HG02885 (cell line): ENCODE measurements around the gene EGFR.

Experiments
- ATAC-seq: cut with Tn5 transposase; IDR thresholded peaks from one replicate; pipeline ENCODE4 v1.9.1; 2021; ENCODE audit warnings: mild to moderate bottlenecking; ENCODE audit not compliant: unreplicated experiment, poor library complexity

The EGFR gene

DNA sequence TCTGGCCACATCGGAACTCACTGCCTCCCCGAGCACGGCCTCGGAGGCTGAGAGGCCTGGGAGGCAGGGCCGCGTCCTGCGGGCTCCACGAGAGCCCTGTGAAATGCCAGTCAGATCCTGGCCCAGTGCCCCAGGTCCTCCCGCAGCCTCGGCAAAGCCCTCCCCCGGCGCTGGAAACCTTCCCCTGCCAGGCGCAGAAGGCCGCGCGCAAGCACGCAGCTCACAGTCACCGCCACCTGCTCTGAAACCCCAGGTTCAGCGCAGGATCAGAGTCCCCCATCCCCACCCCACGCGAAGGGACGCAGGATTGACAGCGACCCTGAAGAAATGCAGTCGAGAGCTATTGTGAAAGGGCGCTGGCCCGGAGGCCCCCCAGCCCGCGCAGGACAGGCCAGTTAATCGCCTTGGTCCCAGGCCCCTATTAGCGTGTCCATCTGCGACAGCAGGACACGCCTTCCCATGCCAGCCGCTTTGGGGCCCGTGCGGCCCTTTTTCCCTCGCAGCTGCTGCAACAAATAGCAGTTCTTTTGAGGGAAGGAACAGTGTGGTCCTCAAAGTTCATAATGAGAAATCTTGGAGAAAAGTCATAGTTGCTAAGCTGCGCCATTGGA is 13.5 kb upstream of the EGFR start:
- no peak for ATAC-seq

DNA sequence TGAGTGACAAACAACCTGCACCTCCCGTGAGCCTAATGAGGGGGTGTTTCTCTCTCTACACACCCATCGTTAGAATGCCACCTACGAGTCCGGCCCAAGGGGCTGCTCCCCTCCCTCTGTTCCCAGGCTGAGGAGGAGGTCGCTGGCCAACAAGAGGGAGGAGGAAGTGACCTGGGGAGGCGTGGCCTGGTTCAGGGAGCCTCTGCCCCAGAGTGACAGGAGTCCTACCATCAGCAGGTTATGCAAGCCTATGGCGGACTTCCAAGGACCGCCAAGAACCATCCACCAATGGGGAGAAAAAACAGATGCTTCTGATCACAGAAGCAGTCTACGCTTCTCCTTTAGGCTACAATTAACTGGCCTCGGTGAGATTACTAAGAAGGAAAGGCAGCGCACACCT is 12.3 kb upstream of the EGFR start:
- ATAC-seq: no peak

DNA sequence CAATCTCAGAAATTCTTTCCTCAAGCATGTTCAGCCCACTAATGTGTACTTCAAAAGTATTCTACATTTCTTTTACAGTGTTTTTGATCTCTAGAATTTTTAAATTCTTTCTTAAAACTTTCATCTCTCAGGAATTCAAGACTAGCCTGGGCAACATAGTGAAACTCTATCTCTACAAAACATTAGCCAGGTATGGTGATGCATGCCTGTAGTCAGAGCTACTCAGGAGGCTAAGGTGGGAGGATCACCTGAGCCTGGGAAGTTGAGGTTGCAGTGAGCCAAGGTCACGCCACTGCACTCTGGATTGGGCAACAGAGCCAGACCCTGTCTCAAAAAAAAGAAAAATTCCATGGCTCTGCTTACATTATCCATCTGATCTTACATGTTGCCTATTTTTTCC is 5.0 kb upstream of the EGFR start:
- no peak for ATAC-seq

DNA sequence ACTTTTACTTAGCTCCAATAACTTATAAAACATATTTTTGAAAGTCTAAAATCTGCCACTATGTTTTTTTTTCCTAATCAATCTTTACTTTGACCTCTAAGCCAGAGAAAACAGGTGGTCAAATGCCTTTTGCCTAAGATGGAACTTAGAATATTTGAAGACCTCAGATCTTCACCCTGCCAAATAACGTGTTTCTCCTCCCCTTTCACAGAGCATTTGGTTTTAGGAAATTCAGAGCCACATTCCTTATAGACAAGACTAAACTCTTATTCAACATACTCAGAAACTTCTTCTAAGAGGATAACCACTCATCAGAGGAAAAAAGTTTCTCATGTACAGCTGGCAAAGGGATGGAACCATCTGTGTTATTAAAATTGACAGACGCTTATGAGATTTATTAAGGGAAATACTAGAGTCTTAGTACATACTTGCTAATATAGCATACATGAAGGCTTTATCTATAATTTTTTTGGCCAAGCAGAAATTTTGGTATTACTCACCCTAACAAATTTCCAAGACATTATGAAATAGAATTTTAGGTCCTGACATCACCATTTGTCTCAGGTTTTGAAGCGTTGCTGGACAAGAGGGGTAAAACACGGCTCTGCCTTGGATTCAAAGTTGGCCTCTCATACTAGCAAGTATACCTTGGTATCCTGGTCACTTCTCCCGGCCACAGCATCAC is 2.6 kb upstream of the EGFR start:
- ATAC-seq: no peak

DNA sequence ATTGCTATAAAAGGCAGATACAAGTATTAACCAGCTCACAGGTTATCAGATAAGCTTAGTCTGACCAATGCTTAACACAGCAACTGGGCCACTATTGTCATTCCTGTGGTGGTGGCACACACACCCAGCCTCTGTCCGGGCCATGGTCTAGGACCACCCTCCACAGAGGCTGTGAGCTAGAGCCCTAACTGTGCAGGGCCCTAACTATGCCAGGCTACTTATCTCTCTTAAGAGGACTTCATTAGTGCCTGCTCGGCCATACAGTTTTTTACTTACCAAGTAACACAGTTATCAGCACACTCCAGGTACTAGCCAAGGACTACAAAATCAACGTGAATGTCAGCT is 2.1 kb upstream of the EGFR start:
- no peak for ATAC-seq

DNA sequence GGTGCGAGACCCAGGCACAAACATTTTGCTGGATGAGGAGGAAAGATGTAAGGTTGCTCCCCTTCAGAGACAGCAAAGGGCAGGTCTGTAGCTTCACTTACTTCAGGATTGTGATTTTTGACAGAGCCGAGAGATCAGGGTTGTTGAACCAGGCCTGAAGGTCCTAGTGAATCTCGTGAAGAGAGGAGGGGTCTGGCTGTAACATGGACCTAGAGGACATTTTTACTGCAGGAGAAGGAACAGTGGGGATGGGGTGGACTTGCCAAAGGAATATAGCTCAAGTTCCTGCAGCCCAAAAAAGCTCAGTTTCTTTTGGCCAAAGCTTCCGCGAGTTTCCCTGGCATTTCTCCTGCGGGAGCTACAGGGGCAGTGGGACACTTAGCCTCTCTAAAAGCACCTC is 976 bp upstream of the EGFR start:
- ATAC-seq: no peak

DNA sequence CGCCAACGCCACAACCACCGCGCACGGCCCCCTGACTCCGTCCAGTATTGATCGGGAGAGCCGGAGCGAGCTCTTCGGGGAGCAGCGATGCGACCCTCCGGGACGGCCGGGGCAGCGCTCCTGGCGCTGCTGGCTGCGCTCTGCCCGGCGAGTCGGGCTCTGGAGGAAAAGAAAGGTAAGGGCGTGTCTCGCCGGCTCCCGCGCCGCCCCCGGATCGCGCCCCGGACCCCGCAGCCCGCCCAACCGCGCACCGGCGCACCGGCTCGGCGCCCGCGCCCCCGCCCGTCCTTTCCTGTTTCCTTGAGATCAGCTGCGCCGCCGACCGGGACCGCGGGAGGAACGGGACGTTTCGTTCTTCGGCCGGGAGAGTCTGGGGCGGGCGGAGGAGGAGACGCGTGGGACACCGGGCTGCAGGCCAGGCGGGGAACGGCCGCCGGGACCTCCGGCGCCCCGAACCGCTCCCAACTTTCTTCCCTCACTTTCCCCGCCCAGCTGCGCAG is 424 bp downstream of the EGFR start:
- ATAC-seq: no peak

DNA sequence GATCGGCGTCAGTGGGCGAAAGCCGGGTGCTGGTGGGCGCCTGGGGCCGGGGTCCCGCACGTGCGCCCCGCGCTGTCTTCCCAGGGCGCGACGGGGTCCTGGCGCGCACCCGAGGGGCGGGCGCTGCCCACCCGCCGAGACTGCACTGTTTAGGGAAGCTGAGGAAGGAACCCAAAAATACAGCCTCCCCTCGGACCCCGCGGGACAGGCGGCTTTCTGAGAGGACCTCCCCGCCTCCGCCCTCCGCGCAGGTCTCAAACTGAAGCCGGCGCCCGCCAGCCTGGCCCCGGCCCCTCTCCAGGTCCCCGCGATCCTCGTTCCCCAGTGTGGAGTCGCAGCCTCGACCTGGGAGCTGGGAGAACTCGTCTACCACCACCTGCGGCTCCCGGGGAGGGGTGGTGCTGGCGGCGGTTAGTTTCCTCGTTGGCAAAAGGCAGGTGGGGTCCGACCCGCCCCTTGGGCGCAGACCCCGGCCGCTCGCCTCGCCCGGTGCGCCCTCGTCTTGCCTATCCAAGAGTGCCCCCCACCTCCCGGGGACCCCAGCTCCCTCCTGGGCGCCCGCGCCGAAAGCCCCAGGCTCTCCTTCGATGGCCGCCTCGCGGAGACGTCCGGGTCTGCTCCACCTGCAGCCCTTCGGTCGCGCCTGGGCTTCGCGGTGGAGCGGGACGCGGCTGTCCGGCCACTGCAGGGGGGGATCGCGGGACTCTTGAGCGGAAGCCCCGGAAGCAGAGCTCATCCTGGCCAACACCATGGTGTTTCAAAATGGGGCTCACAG is 1.1 kb downstream of the EGFR start:
- ATAC-seq: no peak

DNA sequence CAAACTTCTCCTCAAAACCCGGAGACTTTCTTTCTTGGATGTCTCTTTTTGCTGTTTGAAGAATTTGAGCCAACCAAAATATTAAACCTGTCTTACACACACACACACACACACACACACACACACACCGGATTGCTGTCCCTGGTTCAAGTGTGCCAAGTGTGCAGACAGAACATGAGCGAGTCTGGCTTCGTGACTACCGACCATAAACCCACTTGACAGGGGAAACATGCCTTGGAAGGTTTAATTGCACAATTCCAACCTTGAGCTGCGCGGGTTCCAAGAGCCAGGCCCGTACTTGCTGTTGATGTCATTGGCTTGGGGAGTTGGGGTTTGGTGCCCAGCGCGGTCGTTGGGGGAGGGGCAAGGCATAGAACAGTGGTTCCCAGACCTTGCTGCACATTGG is 1.7 kb downstream of the EGFR start:
- ATAC-seq: no peak

DNA sequence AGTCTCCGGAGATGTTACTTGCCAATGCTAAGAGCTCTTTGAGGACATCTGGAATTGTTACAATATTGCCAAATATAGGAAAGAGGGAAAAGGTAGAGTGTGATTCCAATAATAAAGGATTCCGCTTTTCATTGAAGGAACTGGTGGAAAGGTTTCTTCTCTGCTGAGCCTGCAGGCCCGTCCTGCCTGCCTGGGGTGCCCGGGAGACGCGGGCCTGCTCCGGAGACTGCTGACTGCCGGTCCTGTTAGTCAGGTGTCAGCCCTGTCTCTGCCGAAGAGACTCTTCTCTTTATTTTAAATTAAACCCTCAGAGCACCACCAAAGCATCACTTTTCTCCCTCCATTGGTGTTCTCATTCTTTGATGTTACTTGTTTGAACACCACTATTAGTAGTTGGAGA is 2.2 kb downstream of the EGFR start:
- no peak for ATAC-seq

DNA sequence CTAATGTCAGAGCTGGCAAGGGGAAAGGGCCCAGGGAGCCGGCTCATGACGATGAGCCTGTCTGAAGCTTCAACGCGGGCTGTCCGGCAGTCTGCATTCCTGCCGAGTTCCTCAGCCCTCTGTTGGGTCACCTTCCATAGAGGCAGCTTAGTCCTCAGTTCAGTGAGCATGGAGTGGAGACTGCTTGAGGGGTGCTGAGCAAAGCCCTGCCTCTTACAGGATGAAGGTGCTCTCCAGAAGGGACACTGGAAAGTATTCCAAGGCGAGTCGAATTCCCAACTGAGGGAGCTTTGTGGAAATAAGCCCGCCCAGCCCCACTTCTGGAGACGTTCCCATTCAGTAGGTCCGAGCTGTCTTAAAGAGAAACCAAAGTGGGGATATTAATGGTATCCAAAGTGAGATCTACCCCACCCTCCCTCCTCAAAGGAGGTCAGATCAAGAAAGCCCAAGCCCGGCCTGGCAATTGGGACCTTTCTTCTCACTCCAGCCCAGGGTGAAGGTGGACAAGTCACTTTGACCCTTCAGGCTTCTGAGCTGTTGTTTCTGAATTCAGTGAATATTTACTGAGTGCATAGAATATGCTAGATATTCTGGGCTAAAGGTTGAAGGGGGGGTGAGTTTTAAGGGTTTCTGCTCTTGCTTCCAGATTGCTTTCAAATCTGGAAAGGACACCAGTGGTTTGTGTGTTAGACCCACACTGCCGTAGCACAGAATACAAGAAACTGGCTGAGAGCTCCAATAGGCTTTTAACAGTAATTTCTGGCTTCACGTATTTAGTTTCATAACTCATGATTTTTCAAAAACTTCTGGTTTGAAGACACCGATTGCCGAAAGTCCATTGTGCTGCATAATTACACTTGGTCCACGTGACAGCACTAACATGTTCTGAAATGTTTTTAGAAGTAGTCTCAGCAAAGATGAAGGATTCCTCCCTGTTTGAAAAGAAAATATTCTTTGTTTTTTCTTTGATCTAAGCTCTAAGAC is 3.5 kb downstream of the EGFR start:
- no peak for ATAC-seq

DNA sequence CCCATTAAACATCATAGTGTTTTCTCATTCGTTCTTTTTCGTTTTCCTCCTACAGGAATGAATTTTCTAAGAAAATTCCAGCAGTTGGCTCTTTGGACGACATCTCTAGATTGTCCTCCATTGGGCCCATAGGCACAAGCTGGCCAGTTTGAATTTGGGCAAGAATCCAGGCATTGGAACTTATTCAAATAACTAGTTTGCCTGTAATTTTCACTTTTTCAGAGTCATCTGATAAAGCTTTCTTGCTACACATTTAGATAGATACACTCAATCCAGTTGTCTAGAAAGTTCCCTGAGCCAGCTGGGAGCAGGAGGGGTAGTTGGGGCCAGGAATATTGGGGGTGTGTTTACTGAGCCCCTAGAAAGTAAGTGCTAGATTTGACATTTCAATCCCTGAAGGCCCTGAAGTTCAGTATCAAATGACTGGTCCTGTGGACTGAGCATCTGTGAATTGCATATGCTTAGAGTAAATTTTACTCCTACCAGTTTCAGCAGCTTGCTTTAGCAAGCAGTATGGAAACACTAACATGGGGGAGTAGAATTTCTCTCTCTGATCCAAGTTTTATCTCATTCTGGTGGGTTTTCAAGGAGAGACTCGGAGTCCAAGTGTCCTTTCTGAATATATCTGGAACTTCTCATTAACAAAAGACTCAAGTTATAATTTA is 5.2 kb downstream of the EGFR start:
- ATAC-seq: no peak

DNA sequence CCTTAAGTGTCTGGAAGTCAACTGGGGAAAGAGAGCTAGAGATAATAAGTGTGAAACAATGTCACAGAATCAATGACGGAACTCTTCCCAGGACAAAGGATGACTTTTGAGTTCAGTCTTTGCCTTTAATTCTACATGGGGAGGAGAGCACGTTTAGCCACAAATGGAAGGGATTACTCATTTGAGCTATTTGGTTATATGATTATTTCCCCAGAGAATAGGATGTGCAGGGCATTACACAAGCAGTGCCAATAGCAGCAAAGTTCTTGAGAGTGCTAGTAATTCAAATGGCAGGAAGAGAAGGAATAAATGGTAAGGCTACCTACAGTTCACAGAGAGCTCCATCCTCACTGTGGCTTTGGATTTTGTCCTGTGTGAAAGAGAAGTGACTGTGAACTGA is 6.0 kb downstream of the EGFR start:
- no peak for ATAC-seq

DNA sequence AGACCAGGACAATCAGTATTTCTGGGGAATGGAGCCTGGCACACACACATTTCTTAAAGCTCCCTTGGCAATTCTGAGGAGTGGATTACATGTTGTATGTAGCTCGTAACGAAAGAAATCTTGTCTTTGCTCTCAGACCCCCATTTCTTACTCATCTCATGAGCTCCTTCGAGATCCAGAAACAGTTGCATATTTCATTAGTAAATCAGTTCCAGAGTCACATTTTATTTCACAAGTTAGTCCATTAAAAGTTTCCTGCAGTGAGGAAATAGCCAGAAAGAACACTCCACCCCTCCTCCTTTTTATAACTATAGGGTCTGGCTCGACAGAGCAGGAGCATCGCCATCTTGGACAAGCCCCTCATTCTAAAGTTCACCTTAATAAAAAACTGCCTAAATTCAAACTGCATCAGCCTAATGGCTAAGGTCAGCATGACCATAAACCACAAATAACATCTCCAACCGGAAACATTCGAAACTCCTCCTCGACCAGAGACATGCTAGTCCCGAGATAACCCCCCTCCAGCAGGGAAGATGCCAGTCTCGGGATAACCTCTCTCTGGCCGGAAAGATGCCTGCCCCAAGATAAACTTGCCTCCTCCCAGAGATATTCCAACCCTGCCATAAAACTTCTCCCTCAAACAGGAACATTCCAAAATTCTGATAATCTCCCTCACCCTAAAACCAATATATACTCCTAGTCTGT is 7.4 kb downstream of the EGFR start:
- no peak for ATAC-seq

DNA sequence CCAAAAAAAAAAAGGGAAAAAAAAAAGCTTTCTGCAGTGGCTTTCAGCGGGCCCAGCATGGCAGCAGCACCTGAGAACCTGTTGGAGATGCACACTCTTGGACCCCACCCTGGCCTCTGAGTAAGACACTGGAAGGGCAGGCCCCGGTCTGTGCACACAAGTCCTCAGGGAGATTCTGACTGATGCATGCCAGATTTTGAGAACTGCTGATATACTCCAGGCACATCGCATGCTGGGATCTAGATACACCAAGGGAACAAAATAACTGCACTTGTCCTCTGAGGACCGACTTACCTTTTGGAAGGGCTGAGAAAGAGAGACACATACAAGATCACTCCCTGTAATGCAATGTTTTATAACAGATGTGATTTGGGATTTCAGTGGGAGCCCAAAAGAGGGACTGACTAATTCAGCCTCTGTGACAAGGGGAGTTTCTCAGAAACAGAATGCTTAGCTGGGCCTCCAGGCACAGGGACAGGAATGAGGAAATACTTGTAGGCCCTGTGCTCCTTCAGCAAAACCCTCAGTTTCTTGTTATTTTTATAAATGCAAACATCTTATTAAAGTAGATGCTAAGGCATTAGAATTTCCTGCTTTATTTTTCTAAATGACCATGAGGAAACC is 8.2 kb downstream of the EGFR start:
- no peak for ATAC-seq

DNA sequence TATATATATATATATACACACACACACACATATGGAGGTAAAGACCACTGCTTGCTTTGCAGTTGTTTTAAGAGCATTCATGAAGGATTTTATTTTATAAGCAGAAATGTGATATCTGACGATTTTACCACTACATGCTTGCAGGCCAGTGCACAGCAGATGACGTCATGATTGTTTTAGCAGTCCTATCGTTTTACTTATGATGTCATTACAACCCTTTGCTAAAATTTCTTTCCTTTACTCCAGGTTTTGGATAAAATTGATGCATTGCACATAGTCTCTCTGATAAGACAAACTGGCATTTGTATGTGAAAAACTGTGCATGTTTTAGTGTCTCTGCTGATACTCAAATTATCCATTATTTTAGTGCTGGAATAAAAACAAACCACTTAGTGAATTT is 9.2 kb downstream of the EGFR start:
- ATAC-seq: no peak

DNA sequence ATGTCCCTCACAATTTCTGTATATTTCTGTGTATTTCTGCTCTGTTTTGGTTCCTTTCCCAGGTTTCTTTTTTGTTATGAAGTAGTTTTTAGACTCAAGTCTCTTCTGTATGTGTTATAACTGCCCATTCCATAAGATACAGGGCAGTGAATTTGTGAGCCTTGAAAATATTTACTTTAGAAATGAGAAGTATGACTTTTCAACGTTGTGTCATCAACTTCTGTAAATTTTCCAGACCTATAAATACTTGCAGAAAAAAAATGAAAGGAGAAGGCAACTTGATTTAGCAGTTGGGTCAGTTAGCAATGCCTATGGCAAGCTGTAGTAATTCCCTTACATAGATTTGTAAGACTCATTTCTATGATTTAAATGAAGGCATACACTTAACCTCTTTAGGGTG is 11.5 kb downstream of the EGFR start:
- no peak for ATAC-seq

DNA sequence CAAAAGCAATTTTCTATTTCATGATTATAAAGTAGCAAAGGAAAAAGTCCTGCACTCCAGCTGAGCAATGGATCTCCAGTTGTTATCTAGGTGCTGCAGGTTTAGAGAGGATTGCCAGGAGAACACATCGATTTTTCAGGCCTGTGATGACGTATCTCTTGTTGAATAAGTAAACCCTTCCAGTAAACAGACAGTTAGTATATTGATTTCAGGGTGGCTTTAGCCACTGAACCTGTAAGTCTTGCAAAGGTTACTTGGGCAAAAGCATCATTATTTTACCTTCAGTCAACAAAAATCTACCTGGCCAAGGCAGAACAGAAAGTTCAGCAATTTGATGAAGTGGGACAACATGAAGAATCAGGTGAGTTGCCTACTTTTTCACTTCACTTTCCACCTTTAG is 12.3 kb downstream of the EGFR start:
- ATAC-seq: no peak
